Measurements from ENCODE around the gene ZFYVE27.

The ZFYVE27 gene

DNA sequence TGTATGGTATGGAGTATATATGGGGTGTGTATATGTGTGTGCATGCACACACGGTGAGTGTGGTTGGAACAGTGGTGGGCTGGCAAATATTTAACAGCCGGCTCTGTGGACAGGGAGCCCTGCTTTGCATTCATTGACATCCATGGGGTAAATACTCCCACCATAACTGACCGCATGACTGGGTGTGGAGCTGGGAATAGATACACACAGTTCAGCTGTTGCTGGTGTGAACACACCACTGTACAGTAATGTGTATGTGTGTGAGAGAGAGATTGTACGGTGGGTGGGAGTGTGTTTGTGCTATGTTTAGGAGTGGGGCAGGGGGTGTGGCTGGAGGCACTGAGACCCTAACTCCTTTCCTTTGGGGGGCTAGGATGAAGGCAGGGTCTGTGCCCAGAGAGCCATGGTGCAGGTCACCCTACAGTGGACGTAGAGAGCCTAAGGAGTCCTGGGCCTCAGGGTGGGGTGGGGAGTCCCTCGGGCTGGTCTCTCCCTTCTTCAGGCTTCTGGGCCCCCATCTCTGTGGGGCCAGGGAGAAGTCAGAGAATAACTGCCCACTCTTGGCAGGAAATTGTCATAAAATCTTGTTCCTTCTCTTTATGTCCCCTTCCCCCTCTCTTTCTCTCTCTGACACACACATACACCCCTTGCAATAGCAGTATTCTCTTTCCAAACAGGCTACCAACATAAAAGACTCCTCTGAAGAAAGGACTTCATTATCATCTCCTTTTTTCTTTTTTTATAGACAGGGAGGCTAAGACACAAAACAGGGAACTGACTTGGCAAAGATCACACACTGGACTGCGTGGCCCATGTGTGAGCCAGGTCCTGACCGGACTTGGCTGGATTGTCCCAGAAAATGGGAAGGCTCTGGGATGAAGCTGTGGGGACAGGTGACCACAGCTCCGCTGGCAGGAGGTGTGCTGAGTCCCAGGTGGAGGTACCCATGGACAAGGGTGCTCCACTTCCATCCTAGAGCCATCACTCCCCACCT is 31.7 kb downstream of the ZFYVE27 start:
- peaks cover 37% of the 10 kb centered on the region for H3K27me3 ChIP-seq (replicated peaks; ENCODE audit: insufficient read depth, low read length)

DNA sequence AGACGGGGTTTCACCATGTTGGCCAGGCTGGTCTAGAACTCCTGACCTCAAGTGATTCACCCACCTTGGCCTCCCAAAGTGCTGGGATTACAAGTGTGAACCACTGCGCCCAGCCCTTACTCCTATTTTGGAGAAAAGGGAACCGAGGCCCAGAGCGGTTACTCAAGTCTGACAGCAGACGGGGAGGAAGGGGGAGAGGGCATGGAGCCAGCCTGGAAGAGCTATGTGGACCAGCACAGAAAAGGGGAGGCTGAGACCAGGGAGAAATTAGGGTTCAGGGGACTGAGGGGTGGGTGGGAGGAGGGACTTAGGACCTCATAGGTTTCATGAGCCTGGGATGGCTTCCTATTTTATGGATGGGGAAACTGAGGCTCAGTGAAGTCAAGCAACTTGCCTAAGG is 33.3 kb downstream of the ZFYVE27 start:
- no peak overlapping the region for H2AFZ ChIP-seq (ENCODE audit: low read length)
- H3K9me3 ChIP-seq (replicated peaks; ENCODE audit: insufficient read depth, low read length): no peaks in the 10 kb centered on the region
- H3K27me3 ChIP-seq (replicated peaks; ENCODE audit: insufficient read depth, low read length): peaks cover 39% of the 10 kb centered on the region
- H3K36me3 ChIP-seq (replicated peaks; ENCODE audit: insufficient read depth, low read length): no peaks in the 10 kb centered on the region
- no peak overlapping the region for H3K27ac ChIP-seq (ENCODE audit: low read length)
- H4K20me1 ChIP-seq (ENCODE audit: insufficient read depth, low read length): no peaks in the 10 kb centered on the region
- H3F3A ChIP-seq (ENCODE audit: insufficient read depth, low read length): no peaks in the 10 kb centered on the region
- H3K4me3 ChIP-seq (ENCODE audit: low read length): no peak overlapping the region
- no peaks in the 10 kb centered on the region for H3K4me1 ChIP-seq (ENCODE audit: low read length)
- H3K79me2 ChIP-seq (ENCODE audit: low read length): no peaks in the 10 kb centered on the region
- no peaks in the 10 kb centered on the region for H3K9me2 ChIP-seq (replicated peaks; ENCODE audit: insufficient read depth, low read length)
- no peak overlapping the region for H3K9ac ChIP-seq (ENCODE audit: low read length)
- no peak overlapping the region for H3K4me2 ChIP-seq (ENCODE audit: low read depth, low read length)
- TF ChIP-seq, protein P1, sequence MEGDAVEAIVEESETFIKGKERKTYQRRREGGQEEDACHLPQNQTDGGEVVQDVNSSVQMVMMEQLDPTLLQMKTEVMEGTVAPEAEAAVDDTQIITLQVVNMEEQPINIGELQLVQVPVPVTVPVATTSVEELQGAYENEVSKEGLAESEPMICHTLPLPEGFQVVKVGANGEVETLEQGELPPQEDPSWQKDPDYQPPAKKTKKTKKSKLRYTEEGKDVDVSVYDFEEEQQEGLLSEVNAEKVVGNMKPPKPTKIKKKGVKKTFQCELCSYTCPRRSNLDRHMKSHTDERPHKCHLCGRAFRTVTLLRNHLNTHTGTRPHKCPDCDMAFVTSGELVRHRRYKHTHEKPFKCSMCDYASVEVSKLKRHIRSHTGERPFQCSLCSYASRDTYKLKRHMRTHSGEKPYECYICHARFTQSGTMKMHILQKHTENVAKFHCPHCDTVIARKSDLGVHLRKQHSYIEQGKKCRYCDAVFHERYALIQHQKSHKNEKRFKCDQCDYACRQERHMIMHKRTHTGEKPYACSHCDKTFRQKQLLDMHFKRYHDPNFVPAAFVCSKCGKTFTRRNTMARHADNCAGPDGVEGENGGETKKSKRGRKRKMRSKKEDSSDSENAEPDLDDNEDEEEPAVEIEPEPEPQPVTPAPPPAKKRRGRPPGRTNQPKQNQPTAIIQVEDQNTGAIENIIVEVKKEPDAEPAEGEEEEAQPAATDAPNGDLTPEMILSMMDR (IDR thresholded peaks at IDR 0.05; ENCODE audit: low read length): no peak
- no peak for TF ChIP-seq EZH2phosphoT487 (IDR thresholded peaks at IDR 0.05; ENCODE audit: low read length)
- DNase-seq: no peak

More for the DNA sequence above, 31.7 kb downstream of the ZFYVE27 start:
- Histone ChIP-seq H3K27ac (ENCODE audit: low read length) (no peak overlapping the region), H3K4me3 (ENCODE audit: low read length) (no peak overlapping the region), H3K4me1 (ENCODE audit: low read length) (no peaks in the 10 kb centered on the region), H3K79me2 (ENCODE audit: low read length) (no peaks in the 10 kb centered on the region), H2AFZ (ENCODE audit: low read length) (no peak overlapping the region), H3F3A (ENCODE audit: insufficient read depth, low read length) (no peaks in the 10 kb centered on the region), H3K9ac (ENCODE audit: low read length) (no peak overlapping the region), H3K9me3 (replicated peaks; ENCODE audit: insufficient read depth, low read length) (no peaks in the 10 kb centered on the region), H3K4me2 (ENCODE audit: low read depth, low read length) (no peak overlapping the region), H4K20me1 (ENCODE audit: insufficient read depth, low read length) (no peaks in the 10 kb centered on the region), H3K36me3 (replicated peaks; ENCODE audit: insufficient read depth, low read length) (no peaks in the 10 kb centered on the region), H3K9me2 (replicated peaks; ENCODE audit: insufficient read depth, low read length) (no peaks in the 10 kb centered on the region)
- TF ChIP-seq, protein P1 (IDR thresholded peaks at IDR 0.05; ENCODE audit: low read length): no peak
- no peak for TF ChIP-seq EZH2phosphoT487 (IDR thresholded peaks at IDR 0.05; ENCODE audit: low read length)
- TF ChIP-seq EZH2 (optimal IDR thresholded peaks at IDR 0.05; ENCODE audit: low read depth, low read length): no peak
- no peak for DNase-seq

DNA sequence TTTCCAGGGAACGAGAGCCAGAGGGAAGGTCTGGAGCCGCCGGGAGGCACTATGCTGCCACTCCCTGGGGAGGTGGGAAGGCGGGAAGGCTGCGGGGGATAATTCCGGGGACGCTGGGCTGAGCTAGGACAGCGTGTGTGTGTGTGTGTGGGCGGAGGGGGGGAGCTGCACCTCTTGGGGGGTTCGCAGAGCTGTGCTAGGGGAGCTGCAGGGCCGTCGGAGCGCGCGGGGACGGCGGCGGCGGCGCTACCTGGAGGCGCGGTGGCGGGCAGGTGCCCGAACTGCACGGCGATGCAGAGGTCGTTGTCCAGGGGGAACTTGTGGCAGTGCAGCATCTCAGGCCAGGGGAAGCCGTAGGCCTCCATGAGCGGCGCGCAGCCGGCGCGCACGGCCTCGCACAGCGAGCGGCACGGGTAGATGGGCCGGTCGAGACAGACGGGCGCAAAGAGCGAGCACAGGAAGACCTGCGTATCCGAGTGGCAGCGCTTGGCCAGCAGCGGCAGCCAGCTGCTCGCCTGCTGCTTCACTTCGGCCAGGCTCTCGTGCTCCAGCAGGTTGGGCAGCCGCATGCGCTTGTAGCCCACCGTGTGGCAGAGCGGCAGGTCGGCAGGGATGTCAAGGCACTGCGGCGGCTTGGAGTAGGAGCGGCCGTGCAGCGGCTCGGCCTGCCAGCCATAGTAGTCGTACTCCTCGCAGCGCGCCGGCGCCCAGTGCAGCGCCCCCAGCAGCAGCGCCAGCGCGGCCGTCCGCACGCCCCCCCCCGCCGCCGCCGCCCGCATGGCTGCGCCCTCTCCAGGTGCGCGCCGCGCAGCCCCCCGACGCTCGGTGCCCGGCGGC is 34.3 kb downstream of the ZFYVE27 start:
- no peak for TF ChIP-seq EZH2phosphoT487 (IDR thresholded peaks at IDR 0.05; ENCODE audit: low read length)
- TF ChIP-seq EZH2 (optimal IDR thresholded peaks at IDR 0.05; ENCODE audit: low read depth, low read length): no peak
- TF ChIP-seq, protein P1 (IDR thresholded peaks at IDR 0.05; ENCODE audit: low read length): no peak
- Histone ChIP-seq H3K9me2 (replicated peaks; ENCODE audit: insufficient read depth, low read length) (no peaks in the 10 kb centered on the region), H3K27me3 (replicated peaks; ENCODE audit: insufficient read depth, low read length) (peaks cover 39% of the 10 kb centered on the region), H3K4me3 (ENCODE audit: low read length) (no peak overlapping the region), H2AFZ (ENCODE audit: low read length) (no peak overlapping the region), H3K36me3 (replicated peaks; ENCODE audit: insufficient read depth, low read length) (no peaks in the 10 kb centered on the region), H3F3A (ENCODE audit: insufficient read depth, low read length) (no peaks in the 10 kb centered on the region), H3K27ac (ENCODE audit: low read length) (no peak overlapping the region), H3K79me2 (ENCODE audit: low read length) (no peaks in the 10 kb centered on the region), H3K4me1 (ENCODE audit: low read length) (no peaks in the 10 kb centered on the region), H4K20me1 (ENCODE audit: insufficient read depth, low read length) (no peaks in the 10 kb centered on the region), H3K9ac (ENCODE audit: low read length) (no peak overlapping the region), H3K9me3 (replicated peaks; ENCODE audit: insufficient read depth, low read length) (no peaks in the 10 kb centered on the region), H3K4me2 (ENCODE audit: low read depth, low read length) (no peak overlapping the region)
- DNase-seq: no peak

All from MM.1S (cell line).